Ecto neural progenitor cell (in vitro differentiated cells): Measurements from ENCODE around the gene IRAK1.
A peak's percentile ranks its signal among the peaks of the same experiment; 100 is the strongest.
"Not testable (repeated sequence)": the region's sequence is repeated elsewhere in the genome, so short reads cannot be mapped to it uniquely, and the experiment has no call there.

ENCODE experiments used
- DNase-seq: peaks from one replicate; pipeline ENCODE4 v3.0.0-alpha.2; 2018; ENCODE audit warnings: low spot score

IRAK1 gene

GRCh38 chrX:153995504-153995903, 24.2 kb downstream of the IRAK1 start:
- no peak for DNase-seq

GRCh38 chrX:153994398-153994797, 25.3 kb downstream of the IRAK1 start:
- not testable (repeated sequence) for DNase-seq

GRCh38 chrX:153993978-153994377, 25.7 kb downstream of the IRAK1 start:
- no peak for DNase-seq

GRCh38 chrX:153993079-153993478, 26.6 kb downstream of the IRAK1 start:
- DNase-seq = no peak

- no peak for DNase-seq
Observed at GRCh38 chrX:153992180-153992579, 27.5 kb downstream of the IRAK1 start.

GRCh38 chrX:153991013-153991580, 28.6 kb downstream of the IRAK1 start:
- no peak for DNase-seq

- no peak for DNase-seq
Observed at GRCh38 chrX:153989973-153990655, 29.6 kb downstream of the IRAK1 start.

- DNase-seq = no peak
Observed at GRCh38 chrX:153988493-153988892, 31.2 kb downstream of the IRAK1 start.

- DNase-seq = no peak
Observed at GRCh38 chrX:153984351-153985178, 35.1 kb downstream of the IRAK1 start.

- no peak for DNase-seq
Observed at GRCh38 chrX:153983321-153983801, 36.3 kb downstream of the IRAK1 start.

GRCh38 chrX:153981771-153982533, 37.8 kb downstream of the IRAK1 start:
- no peak for DNase-seq

GRCh38 chrX:153981231-153981630, 38.5 kb downstream of the IRAK1 start:
- no peak for DNase-seq

GRCh38 chrX:153980394-153980793, 39.3 kb downstream of the IRAK1 start:
- not testable (repeated sequence) for DNase-seq

- no peak for DNase-seq
Observed at GRCh38 chrX:153974726-153975286, 44.9 kb downstream of the IRAK1 start.

- DNase-seq = no peak
Observed at GRCh38 chrX:153974003-153974725, 45.5 kb downstream of the IRAK1 start.

- DNase-seq = no peak
Observed at GRCh38 chrX:153973127-153974002, 46.3 kb downstream of the IRAK1 start.

- DNase-seq = peak; percentile 88
Observed at GRCh38 chrX:153972368-153973126, 47.2 kb downstream of the IRAK1 start, which contains the start of gene TMEM187. TMEM187 (plus strand) TSS chrX:153972754; CDS start chrX:153982063, 9,309 bp downstream.

GRCh38 chrX:153971450-153972367, 48.0 kb downstream of the IRAK1 start, which contains the start of gene HCFC1:
HCFC1 (minus strand) TSS chrX:153971818; CDS start chrX:153970840, 978 bp downstream.
- DNase-seq = peak; percentile 92
